Measurements from ENCODE around the gene RNF213.

DNA sequence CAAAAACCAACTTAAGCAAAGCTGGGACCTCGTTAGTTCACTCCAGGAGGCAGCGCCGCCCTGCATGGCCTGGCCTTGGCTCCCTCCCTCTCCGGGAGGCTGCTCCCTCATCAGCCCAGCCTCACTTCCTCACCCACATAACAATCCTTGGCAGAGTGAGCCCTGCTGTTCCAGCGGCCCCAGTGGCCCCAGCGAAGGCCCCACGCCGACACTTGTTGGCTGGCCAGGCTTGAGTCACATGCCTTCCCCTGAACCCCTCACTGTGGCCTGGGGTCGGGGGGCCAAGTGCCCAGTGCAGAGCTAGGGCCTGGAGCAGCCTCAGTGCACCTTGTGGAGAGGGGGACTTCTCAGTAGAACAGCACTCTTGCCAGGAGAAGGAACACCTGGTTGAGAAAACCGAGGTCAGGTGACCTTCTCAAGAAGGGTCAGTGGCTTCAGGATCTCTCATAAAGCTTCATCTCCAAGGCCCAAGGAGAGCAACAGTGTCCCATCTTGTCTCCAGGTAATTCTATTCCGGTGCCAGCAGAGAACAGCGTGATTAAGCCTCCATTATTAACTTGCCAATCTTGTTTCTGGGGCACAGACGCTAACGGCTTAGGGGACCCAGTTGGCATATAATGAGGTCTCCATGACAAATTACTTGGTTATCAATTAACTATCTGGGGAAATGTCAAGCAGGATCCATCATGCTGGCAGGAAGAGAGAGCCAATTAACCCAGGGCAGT is 181.1 kb downstream of the RNF213 start:
- TF ChIP-seq, protein P1, sequence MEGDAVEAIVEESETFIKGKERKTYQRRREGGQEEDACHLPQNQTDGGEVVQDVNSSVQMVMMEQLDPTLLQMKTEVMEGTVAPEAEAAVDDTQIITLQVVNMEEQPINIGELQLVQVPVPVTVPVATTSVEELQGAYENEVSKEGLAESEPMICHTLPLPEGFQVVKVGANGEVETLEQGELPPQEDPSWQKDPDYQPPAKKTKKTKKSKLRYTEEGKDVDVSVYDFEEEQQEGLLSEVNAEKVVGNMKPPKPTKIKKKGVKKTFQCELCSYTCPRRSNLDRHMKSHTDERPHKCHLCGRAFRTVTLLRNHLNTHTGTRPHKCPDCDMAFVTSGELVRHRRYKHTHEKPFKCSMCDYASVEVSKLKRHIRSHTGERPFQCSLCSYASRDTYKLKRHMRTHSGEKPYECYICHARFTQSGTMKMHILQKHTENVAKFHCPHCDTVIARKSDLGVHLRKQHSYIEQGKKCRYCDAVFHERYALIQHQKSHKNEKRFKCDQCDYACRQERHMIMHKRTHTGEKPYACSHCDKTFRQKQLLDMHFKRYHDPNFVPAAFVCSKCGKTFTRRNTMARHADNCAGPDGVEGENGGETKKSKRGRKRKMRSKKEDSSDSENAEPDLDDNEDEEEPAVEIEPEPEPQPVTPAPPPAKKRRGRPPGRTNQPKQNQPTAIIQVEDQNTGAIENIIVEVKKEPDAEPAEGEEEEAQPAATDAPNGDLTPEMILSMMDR (IDR thresholded peaks at IDR 0.05): no peak
- TF ChIP-seq POLR2A (IDR thresholded peaks at IDR 0.05): no peak
